Activated naive CD4-positive, alpha-beta T cell treated with anti-CD3 and anti-CD28 coated beads for 36 hours (primary cell): ENCODE data around the gene NRROS. TPM values are rescaled to one million over a fixed set of nuclear protein-coding genes. Genes with fewer than 3 reads are reported as not detected.

Experiments used
- CTCF ChIA-PET: fragments of 350-600 bp; sonication (Branson Sonifier 250); formaldehyde crosslinking; loops from one replicate; lab custom pipeline; 2021; ENCODE audit warnings: antibody characterized with exemption; lab: Charles Lee
- DNase-seq: peaks from one replicate; pipeline ENCODE4 v3.0.0-alpha.2; 2020
- H3K27ac Mint-ChIP-seq: one replicate; pipeline ENCODE4 v1.8.0; 2021; ENCODE audit warnings: mild to moderate bottlenecking, mixed read lengths
- H3K27me3 Mint-ChIP-seq: one replicate; pipeline ENCODE4 v1.8.0; 2021; ENCODE audit warnings: low read depth, mixed read lengths
- H3K36me3 Mint-ChIP-seq: one replicate; pipeline ENCODE4 v1.8.0; 2021; ENCODE audit warnings: low read depth, mixed read lengths
- H3K4me1 Mint-ChIP-seq: one replicate; pipeline ENCODE4 v1.8.0; 2021; ENCODE audit warnings: low read depth, mixed read lengths
- H3K4me3 Mint-ChIP-seq: one replicate; pipeline ENCODE4 v1.8.0; 2021; ENCODE audit warnings: mild to moderate bottlenecking, moderate library complexity, mixed read lengths
- H3K9me3 Mint-ChIP-seq: one replicate; pipeline ENCODE4 v1.8.0; 2021; ENCODE audit warnings: mixed read lengths
- intact Hi-C: fragments of 100-400 bp; cut with micrococcal nuclease; formaldehyde crosslinking; loops from one replicate; pipeline ENCODE4 v1.15.1; 2023
- total RNA-seq, 2 experiments: library from RNA; stranded (reverse); gene quantifications; one replicate each; pipeline ENCODE4 v1.2.3, GENCODE V29; 2021

Gene NRROS
- total RNA-seq, 2 experiments from 2014 or later = 8.1 to 9.2 TPM

- Mint-ChIP-seq H3K4me3 (peak overlapping the region; percentile 80), H3K27ac (peak overlapping the region; percentile 82), H3K36me3 (peaks cover 8% of the 10 kb centered on the region), H3K9me3 (no peaks in the 10 kb centered on the region), H3K4me1 (peaks cover 51% of the 10 kb centered on the region), H3K27me3 (no peaks in the 10 kb centered on the region)
- CTCF ChIA-PET = interaction anchor here (0.5 to 1.8 kb wide), 6 partner anchors 30 to 520 kb away, joined by 3 to 15 read pairs (median 4); no protein-coding TSS in a partner anchor
- DNase-seq = no peak
- intact Hi-C loops = loop anchor here (1.0 kb wide), 2 partner anchors 8 to 72 kb away; partner anchors contain the start of genes FBXO45 and WDR53
Observed at GRCh38 chr3:196640297-196641018, 964 bp downstream of the NRROS start.

GRCh38 chr3:196641333-196642054 lies 2.0 kb downstream of the NRROS start:
- peak; percentile 85 for DNase-seq
- Mint-ChIP-seq H3K4me1 (peaks cover 56% of the 10 kb centered on the region), H3K9me3 (no peaks in the 10 kb centered on the region), H3K27me3 (no peaks in the 10 kb centered on the region), H3K4me3 (peak overlapping the region; percentile 80), H3K27ac (peak overlapping the region; percentile 89), H3K36me3 (peaks cover 8% of the 10 kb centered on the region)
- intact Hi-C loops = loop anchor here (1.0 to 2.0 kb wide), 3 partner anchors 9 to 73 kb away; partner anchors contain the start of genes FBXO45 and WDR53
- CTCF ChIA-PET = interaction anchor here (0.7 to 1.8 kb wide), 3 partner anchors 31 to 44 kb away, joined by 3 to 15 read pairs (median 4); no protein-coding TSS in a partner anchor

DNA sequence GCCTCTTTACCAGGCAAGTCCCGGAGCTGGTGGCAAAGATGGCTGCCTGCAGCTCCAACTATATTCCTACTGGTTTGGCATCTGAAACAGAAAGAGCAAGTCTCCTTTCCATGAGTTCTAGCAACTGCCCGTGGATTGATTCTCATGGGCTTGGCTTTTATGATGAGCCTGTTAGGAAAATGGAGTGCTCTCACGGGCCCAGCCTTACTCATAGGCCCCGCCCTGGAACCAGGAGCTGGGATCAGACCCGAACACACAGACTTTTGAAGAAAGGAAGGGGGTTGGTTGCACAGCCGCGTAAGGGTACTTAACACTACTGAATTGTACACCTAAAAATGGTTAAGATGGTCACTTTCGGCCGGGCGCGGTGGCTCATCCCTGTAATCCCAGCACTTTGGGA lies 2.9 kb downstream of the NRROS start:
- H3K4me1 Mint-ChIP-seq = peaks cover 63% of the 10 kb centered on the region
- intact Hi-C loops = loop anchor here (2.0 kb wide), 1 partner anchor 28 kb away; no protein-coding TSS in a partner anchor
- peaks cover 10% of the 10 kb centered on the region for H3K36me3 Mint-ChIP-seq
- CTCF ChIA-PET = interaction anchor here (0.5 to 1.8 kb wide), 2 partner anchors 14 to 32 kb away, joined by 3 to 15 read pairs; no protein-coding TSS in a partner anchor
- no peaks in the 10 kb centered on the region for H3K27me3 Mint-ChIP-seq
- H3K4me3 Mint-ChIP-seq = no peak overlapping the region
- H3K27ac Mint-ChIP-seq = no peak overlapping the region
- H3K9me3 Mint-ChIP-seq = no peaks in the 10 kb centered on the region
- no peak for DNase-seq

GRCh38 chr3:196643201-196643749 lies 3.8 kb downstream of the NRROS start:
- no peak overlapping the region for H3K27ac Mint-ChIP-seq
- H3K4me3 Mint-ChIP-seq = no peak overlapping the region
- CTCF ChIA-PET = interaction anchor here (0.6 to 1.0 kb wide), 2 partner anchors 28 to 33 kb away, joined by 3 to 4 read pairs; no protein-coding TSS in a partner anchor
- intact Hi-C loops = loop anchor here (2.0 kb wide), 1 partner anchor 28 kb away; no protein-coding TSS in a partner anchor
- H3K36me3 Mint-ChIP-seq = peaks cover 10% of the 10 kb centered on the region
- no peaks in the 10 kb centered on the region for H3K9me3 Mint-ChIP-seq
- peak; percentile 61 for DNase-seq
- peaks cover 63% of the 10 kb centered on the region for H3K4me1 Mint-ChIP-seq
- no peaks in the 10 kb centered on the region for H3K27me3 Mint-ChIP-seq

DNA sequence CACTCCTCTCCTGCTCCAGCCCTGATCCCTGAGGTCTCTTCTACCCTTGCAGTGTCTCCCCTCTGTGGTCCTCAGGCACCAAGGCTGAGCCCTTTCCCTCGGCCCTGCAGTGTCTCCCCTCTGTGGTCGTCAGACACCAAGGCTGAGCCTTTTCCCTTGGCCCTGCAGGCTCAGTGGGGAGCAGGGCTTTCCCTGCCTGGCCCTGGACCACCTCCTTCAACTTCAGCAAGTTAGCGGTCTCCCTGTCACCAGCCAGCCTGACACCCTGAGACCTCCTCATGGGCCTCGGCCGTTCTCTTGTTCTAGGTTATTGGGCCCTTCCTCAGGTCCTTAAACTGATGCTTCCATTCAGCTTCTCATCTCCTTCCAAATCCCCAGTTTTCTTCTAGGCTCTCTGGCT lies 4.3 kb downstream of the NRROS start:
- intact Hi-C loops = loop anchor here (2.0 kb wide), 1 partner anchor 27 kb away; no protein-coding TSS in a partner anchor
- H3K27me3 Mint-ChIP-seq = no peaks in the 10 kb centered on the region
- no peaks in the 10 kb centered on the region for H3K9me3 Mint-ChIP-seq
- CTCF ChIA-PET = interaction anchor here (1.0 kb wide), 1 partner anchor 33 kb away, joined by 3 read pairs; no protein-coding TSS in a partner anchor
- peaks cover 63% of the 10 kb centered on the region for H3K4me1 Mint-ChIP-seq
- no peak for DNase-seq
- no peak overlapping the region for H3K4me3 Mint-ChIP-seq
- no peak overlapping the region for H3K27ac Mint-ChIP-seq
- peaks cover 10% of the 10 kb centered on the region for H3K36me3 Mint-ChIP-seq

DNA sequence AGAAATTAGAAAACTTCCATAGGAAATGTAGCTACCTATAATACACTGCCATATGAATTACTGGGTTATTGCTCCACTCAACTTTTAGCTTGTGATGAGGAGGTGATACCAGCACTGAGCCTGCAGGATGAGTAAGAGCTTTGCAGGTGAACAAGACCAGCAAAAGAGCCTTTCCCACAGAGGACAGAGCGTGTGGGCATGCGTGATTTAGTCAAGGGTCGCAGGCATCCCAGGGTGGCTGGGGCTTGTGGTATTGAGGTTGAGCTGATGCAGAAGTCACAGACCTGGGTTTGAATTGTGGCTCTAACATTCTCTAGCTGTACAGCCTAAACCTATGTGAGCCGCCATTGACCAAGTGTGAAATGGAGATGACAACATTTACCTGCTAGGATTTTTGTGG lies 5.6 kb downstream of the NRROS start:
- H3K36me3 Mint-ChIP-seq = peaks cover 10% of the 10 kb centered on the region
- intact Hi-C loops = no loop called here
- no peak overlapping the region for H3K4me3 Mint-ChIP-seq
- H3K9me3 Mint-ChIP-seq = no peaks in the 10 kb centered on the region
- H3K27me3 Mint-ChIP-seq = no peaks in the 10 kb centered on the region
- DNase-seq = no peak
- H3K27ac Mint-ChIP-seq = no peak overlapping the region
- peaks cover 61% of the 10 kb centered on the region for H3K4me1 Mint-ChIP-seq
- CTCF ChIA-PET = interaction anchor here (0.7 to 1.1 kb wide), 3 partner anchors 33 to 39 kb away, joined by 4 to 5 read pairs (median 4); no protein-coding TSS in a partner anchor

DNA sequence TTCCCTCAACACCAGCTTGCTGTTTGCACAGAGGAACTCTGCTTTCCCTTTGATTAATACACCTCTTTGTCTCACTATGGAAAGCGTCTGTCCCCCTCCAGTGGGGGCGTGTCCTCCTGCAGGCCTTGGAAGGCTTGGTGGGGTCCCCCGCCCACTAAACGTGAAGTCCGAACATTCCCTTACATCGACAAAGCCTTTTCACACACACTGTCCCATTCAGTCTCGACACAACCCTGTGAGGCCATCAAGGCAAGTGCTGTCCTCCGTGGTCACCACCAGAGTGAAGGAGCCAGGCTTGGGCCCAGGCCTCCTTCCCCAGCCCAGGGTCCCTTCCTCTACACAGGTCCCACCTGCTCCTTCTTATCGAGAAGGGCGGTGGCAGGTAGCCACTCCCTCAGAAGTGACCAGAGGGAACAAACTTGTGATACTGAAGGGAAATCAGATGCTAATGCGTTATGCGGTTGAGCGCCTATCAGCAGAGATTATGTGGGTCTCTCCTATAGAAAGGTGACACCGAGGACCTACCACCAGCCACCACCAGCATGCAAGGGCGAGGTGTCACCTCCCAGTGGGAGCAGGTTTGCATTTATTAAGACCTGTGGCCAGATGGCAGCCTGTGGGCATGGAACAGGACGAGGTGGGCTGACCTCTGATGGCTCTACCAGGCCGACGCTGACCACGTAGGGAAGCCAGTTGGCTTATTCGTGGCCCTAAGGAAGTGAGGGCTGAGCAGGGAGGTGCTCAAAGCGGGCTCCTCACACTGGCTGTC lies 6.6 kb downstream of the NRROS start:
- H3K4me3 Mint-ChIP-seq = no peak overlapping the region
- peaks cover 59% of the 10 kb centered on the region for H3K4me1 Mint-ChIP-seq
- H3K36me3 Mint-ChIP-seq = peaks cover 11% of the 10 kb centered on the region

DNA sequence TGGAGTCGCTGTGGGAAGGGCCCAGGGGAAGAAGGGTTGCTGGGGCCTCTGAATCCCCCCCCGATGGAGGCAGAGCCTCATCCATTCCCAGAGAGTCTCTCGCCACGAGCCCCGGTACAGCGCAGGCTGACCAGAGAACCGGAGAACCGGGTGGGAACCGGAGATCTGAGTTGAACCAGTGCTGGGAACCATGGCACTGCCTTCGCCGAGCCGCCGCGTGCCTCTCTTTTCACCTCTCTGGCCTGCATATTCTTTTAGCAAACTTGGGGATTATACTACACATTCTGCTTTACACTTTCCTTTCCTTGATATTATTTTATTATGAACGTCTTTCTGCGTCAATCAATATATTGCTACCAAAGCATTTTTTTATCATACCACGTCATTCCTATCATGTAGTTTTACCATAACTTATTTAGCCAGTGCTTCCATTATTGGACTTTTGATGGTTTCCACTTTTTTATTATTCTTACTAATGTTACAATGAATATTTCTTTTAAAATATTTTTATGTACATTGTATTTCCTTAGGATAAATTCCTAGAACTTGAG lies 7.2 kb downstream of the NRROS start:
- DNase-seq = no peak
- Mint-ChIP-seq H3K27me3 (no peaks in the 10 kb centered on the region), H3K36me3 (peaks cover 11% of the 10 kb centered on the region), H3K9me3 (no peaks in the 10 kb centered on the region), H3K4me3 (no peak overlapping the region), H3K27ac (no peak overlapping the region), H3K4me1 (peaks cover 57% of the 10 kb centered on the region)
- intact Hi-C loops = no loop called here
- CTCF ChIA-PET = no interaction called here

More for the DNA sequence above, 6.6 kb downstream of the NRROS start:
- no peak for DNase-seq
- Mint-ChIP-seq H3K27ac (no peak overlapping the region), H3K27me3 (no peaks in the 10 kb centered on the region), H3K9me3 (no peaks in the 10 kb centered on the region)
- intact Hi-C loops = no loop called here
- CTCF ChIA-PET = no interaction called here

DNA sequence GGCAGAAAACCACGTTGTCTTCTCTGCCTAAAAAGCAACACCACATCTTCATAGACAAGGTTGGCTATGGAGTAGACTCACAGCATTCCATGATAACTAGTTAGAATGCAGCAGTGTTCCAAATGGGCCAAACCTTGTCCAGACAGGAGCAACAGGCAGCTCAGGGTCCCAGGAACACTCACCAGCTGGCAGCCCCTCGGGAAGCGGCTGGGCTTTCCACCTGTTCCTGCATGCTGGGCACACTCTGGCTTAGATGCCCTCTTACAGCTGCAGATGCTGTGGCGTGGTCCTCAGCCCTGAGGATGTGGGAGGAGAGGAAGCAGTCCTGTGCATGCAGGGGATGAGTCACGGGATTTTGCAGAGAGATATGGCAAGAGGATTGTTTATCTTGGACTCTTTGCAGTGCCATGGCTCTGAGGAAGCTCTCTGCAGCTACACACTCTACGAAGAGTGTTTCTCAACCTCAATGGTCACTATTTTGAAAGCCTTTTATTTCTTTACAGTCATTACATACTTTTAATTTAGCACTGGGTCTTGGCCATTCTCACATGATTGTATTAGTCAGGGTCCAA lies 11.3 kb downstream of the NRROS start:
- H3K4me1 Mint-ChIP-seq = peaks cover 24% of the 10 kb centered on the region
- peaks cover 10% of the 10 kb centered on the region for H3K36me3 Mint-ChIP-seq
- intact Hi-C loops = no loop called here
- H3K27ac Mint-ChIP-seq = no peak overlapping the region
- no peak overlapping the region for H3K4me3 Mint-ChIP-seq
- no peaks in the 10 kb centered on the region for H3K27me3 Mint-ChIP-seq
- no peak for DNase-seq
- no peaks in the 10 kb centered on the region for H3K9me3 Mint-ChIP-seq
- CTCF ChIA-PET = interaction anchor here (0.7 to 1.1 kb wide), 2 partner anchors 41 to 190 kb away, joined by 3 to 4 read pairs; no protein-coding TSS in a partner anchor

GRCh38 chr3:196651819-196652218 lies 12.3 kb downstream of the NRROS start:
- Mint-ChIP-seq H3K9me3 (no peaks in the 10 kb centered on the region), H3K4me1 (peaks cover 16% of the 10 kb centered on the region), H3K27ac (no peak overlapping the region), H3K36me3 (peaks cover 13% of the 10 kb centered on the region), H3K27me3 (no peaks in the 10 kb centered on the region), H3K4me3 (no peak overlapping the region)
- DNase-seq = no peak
- intact Hi-C loops = no loop called here
- CTCF ChIA-PET = interaction anchor here (0.7 kb wide), 1 partner anchor 191 kb away, joined by 3 read pairs; no protein-coding TSS in a partner anchor
